Thyroid gland (tissue), 4 donors: Measurements from ENCODE around the gene NANOG.
"Not testable (repeated sequence)": the region's sequence is repeated elsewhere in the genome, so short reads cannot be mapped to it uniquely, and the experiment has no call there.

Experiments used
- CTCF ChIP-seq, 6 experiments: fragments of 200-600 bp in 3 of 6; fragments of 450-650 bp in 3 of 6; sonication (generic) in 3 of 6; IDR thresholded peaks; one replicate each; pipeline ENCODE4 v1.5.1; 2016 to 2019; ENCODE audit warnings: antibody characterized with exemption in 6 of 6, mild to moderate bottlenecking in 2 of 6, inconsistent platforms in 1 of 6, moderate library complexity in 1 of 6
- POLR2A ChIP-seq, 2 donors: fragments of 450-650 bp; IDR thresholded peaks; one replicate each; pipeline ENCODE4 v1.6.1; 2017; ENCODE audit warnings: antibody characterized with exemption in 2 of 2, mild to moderate bottlenecking in 2 of 2, moderate library complexity in 1 of 2

GRCh38 chr12:7839848-7840247 is 50.6 kb downstream of the NANOG start:
- not testable (repeated sequence) for TF ChIP-seq CTCF, POLR2A (IDR thresholded peaks at IDR 0.05)
